ENCODE measurements around the gene SMPD3.

Gene SMPD3

DNA sequence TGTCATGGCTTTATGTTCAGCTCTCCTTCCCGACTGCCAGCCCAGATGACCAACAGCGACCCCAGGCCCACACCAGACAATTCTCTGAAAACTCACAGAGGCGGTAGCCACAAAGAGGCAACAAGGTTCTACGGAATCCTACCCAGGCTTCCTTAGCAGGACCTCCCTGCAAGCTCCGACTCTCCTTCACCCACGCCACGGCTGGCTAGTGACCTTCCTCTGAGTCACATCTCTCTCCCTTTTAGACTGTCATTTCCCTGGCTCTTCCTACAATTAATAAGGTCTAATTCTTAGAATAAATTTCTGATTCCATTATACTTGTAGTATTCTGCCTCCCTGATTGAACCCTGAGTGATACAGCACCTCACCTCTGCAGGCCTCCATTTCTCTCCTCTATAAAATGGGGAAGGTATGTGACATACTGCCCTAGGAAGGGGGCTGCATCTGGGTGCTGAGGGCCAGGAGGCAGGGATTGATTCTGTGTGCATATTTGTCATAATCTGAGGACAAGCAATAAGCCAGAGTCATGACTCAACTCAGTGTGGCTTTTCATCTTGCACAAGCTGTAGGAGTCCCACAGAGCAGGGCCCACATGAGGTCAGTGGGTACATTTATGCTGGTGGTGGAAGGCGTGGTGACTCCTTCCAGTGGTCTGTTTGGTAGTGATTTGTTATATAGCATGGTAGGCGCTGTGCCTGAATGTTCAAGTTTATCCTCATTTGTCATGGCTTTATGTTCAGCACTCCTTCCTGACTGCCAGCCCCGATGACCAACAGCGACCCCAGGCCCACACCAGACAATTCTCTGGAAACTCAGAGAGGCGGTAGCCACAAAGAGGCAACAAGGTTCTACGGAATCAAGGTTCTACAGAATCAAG, 46.2 kb downstream of the SMPD3 start:
- DNase-seq, result no peak

DNA sequence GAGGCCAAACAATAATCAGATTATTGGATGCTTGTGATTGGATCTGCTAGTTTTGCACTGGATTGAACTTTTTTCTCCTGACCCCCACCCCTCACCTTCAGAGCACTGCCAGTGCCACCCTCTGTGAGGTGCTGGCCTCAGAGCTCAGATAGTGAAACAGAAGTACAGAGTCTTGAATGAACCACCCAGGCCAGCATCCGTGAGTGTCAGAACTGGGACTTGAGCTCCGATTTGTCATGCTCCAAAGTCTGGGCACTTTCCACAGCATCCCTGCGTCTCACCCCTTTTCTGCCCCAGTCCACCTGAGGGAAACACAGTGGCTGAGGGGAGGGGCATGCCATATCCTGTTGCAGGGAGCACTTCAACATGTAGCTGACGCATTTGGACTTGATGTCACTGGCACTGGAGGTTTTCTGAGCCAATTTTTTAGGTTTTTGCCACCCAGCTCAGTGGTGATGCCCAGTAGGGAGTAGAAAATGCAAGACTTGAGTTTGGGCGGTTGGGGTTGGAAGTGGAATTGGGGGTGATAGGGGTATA, 47.3 kb downstream of the SMPD3 start:
- peak; percentile 11 for DNase-seq

DNA sequence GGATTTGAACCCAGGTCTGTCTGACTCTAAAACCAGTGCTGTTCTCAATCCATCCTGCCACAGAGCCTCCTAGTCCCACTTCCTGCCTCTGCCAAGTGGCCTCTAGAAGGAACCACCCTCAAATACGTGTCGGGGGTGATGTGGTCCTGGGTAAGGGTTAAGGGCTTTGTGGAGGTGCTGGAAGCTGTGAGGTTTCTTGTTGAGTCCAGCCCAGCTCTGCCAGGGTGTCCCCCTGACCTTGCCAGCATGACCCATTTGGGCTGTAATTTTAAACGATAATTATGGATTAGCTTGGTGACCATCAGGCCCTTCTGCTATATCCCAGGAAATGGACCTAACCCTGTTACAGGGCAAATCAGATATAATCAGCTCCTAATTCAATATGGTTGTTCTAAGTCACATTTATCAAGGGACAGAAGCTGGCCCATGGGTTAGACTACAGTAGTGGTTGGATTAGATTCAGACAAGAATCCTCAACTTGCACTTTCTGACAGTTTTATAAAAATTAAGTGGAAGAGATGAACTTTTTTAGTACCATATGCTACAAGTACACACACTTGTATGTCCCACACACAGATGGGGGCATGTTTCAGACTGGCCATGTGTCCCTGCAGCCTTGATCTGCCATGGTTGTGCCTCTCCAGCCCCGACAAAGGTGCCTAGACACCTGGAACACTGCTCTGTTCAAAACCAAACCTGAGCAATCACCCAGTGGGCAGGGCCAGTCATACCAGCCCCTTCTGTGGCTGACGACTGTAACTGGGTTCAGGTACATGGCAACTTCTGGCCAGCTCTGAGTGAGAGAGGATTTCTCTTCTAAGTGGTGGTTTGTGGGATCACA, 48.0 kb downstream of the SMPD3 start:
- no peak for DNase-seq

DNA sequence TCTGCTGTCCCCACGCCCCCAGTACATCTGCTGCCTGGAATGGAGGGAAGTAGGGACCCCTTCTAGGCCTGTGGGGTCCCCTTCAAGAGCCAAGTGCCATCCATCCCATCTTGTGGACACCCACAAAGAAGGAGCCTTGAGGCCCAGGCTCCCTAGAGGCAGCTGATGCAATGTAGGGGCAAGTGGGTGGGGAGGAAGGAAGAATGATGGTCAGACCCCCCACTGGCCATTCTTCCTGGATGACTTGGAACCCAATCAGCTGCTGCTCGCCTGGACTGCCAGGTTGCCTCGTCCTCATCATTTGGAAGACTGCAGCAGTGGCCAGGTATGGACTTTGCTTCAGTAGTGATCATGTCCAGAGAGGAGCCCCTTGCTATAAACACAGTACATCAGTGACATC, 48.9 kb downstream of the SMPD3 start:
- no peak for DNase-seq

DNA sequence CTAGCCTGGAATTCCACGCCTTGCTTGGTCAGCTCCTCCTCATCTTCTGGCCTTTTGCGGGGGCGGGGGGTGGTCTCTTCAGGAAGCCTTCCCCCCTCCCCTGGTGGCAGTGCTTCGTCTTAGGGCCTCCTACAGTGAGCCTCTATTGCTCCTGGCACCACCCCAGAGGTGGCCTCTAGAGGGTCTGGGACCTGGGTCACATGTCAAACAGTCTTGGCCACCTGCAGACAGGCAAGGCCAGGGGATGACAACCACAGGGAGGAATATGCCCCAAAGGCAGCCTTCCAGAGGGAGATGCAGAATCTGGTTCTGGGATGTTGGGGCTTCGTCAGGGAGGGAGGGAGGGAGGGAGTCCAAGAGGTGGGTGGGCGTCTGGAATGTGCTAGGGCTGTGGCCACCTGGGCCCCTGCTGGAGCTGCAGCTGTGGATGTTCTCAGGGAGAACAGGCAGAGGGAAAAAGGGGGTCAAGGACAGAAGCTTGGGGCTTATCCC, 50.6 kb downstream of the SMPD3 start:
- DNase-seq, result no peak

DNA sequence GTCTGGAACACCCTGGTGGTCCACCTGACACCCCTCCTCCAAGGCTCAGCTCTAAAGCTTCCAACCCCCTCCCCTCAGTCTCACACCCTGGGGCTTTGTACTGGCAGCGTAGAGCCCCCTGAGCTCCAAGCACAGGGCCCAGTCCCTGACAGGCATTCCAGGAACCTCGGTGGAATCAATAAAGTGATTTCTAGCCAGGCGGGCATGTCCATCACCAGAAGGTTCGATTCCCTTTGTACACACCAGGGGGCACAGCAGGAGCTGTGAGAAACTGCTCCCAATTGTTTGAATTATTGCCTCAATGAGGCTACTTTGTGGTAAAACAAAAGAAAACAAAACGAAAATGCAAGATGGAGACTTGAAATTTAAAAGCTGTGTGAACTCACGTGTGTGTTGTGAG, 51.8 kb downstream of the SMPD3 start:
- DNase-seq, result peak; percentile 26

DNA sequence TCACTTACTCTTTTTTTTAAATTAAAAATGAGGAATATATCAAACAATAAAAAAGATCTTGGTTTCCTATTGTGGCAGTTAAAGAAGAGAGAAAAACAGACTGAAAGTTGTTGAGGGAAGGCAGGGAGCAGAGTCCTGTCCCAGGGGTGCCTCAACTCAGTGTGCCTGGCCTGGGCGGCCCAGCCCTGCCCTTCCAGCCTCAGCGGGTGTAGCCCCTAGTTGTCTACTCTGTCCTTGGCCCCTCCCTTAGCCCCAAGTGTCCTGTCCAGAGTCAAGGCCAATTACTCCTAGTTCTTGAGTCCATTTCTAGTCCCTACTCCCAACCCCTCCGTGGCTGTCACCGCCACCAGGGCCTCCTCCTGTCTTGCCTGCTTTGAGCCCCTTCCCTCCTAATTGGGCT, 52.5 kb downstream of the SMPD3 start:
- no peak for DNase-seq

DNA sequence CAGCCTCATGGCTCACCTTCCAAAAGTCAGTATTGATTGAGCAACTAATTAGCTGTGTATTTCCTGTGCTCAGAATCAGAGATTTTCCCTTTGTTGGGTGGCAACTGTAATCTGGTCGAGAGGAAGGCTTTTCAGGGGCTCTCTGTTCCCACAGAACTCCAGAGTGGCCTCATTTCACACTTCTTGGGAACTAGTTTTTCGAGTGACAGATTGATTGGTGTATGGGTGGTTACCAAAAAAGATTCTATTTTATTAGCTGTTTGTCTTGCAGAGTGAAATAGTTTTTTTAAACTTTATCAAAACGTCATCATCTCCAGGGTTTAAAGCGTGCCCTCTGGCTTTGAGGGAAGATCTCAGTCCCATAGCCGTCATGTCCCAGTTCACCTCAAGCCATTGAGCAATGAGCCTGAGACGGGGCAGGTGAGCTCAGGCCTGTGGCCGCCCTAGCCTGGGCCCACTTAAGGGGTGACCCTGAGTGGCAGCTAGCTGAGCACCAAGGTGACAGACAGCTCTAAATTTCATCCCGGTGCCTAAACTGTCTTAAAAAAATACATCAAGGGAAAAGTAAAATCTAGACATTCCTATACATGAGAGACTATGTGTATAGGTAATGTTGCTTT, 53.0 kb downstream of the SMPD3 start:
- DNase-seq, result no peak

DNA sequence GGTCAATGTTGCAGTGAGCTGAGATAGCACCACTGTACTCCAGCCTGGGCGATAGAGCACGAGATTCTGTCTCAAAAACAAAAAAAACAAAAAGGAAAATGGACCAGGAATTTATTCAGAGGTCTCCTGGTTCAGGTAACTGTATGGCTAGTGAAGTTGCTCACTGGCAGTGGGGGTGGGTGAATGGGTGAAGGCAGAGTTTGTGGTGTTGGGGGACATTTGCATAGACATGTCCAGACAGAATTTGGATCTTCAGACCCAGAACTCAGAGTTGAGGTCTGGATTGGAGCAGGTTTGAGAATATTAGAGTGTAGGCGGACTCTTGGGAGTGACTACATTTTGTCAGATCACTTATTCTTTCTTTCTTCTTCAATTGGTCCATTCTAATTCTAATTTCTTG, 55.0 kb downstream of the SMPD3 start:
- no peak for DNase-seq

DNA sequence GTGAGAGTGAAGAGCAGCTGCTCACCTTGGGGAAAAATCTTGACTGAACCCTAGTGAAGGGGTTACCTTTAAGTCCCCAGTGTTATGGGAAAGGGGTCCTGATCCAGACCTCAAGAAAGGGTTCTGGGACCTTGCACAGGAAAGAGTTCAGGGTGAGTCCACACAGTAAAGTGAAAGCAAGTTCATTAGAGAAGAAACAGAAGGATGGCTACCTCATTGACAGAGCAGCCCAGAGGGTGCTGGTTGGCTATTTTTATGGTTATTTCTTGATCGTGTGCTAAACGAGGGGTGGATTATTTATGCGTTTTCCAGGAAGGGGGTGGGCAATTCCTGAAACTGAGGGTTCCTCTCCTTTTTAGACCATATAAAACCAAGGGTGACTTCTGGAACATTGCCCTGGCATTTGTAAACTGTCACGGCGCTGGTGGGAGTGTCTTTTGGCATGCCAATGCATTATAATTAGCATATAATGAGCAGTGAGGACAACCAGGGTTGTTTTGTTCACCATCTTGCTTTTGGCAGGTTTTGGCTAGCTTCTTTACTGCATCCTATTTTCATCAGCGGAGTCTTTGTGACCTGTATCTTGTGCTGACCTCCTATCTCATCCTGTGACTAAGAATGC, 58.4 kb downstream of the SMPD3 start:
- no peak for DNase-seq

DNA sequence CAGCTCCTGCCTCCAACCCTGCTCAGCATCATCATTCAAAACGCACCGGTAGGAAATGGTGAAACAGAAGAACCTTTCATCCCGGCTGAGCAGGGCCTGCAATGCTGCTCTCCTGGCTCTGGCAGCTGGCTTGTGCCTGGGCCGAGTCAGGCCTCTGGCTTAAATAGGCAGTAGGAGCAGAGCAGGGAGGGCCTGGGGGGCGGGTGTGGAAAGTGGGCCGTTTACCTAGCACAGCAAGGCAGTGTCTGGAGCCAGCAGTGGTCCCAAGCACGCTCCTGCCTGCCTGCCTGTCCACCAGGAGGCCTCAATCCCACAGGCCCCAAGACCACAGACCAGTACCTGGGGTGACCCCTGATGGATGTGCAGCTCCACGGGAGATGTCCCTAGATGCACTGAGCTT, 59.3 kb downstream of the SMPD3 start:
- no peak for DNase-seq

DNA sequence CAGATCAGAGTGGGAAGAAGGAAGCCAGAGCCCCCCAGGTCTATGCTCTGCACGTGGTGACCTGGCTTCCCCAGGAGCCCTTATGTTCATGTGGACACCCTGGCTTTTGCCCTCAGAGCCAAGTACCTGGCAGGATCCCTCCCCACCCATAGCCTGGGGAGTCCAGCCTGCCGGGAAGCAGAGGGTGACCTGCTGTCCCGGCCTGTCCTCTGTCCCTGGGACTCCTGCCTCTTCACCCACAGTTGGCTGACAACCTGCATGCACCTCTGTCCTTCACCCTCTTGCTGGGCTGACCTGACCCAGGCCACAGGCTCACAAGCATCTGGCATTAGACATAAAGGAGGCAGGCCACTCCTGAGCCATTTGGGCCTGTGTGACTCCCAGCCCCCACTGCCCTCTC, 60.2 kb downstream of the SMPD3 start:
- no peak for DNase-seq

DNA sequence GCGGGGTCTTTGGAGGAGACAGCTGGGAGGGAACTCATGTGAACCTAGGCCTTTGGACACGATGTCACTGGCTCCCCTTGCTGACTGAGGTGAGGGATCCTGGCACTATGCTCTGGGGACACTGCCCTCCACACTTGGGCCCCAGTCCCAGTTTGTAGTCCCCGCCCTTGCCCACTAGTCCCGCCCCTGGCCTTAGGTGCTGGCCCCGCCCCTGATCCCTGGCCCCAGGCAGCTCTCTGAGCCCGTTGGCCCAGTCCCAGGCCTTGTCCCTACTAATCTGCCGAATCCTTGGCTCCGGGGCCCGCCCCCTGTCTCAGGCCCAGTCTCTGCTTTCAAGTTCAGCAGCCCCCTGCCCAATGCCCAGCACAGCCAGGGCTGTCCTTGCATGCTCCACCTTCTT, 61.0 kb downstream of the SMPD3 start:
- DNase-seq, result no peak

DNA sequence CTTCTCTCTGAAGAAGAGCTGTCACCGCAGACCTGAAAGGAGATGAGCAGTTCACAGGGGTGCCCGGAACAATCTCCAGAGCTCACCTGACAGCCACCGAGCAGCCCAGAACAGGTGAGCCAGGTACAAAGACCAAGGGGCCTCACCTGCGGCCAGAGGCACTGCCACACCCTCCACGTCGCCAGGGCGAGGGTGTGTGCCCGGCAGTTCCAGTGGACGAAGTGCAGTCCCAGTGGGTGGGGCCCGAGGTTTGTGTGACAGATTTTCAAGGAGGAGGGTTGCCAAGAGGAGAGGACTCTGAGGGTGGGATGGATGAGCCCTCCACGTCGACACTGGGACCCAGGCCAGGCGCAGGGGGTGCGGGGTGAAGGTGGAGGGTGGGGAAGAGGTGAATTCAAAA, 61.7 kb downstream of the SMPD3 start:
- DNase-seq, result no peak

DNA sequence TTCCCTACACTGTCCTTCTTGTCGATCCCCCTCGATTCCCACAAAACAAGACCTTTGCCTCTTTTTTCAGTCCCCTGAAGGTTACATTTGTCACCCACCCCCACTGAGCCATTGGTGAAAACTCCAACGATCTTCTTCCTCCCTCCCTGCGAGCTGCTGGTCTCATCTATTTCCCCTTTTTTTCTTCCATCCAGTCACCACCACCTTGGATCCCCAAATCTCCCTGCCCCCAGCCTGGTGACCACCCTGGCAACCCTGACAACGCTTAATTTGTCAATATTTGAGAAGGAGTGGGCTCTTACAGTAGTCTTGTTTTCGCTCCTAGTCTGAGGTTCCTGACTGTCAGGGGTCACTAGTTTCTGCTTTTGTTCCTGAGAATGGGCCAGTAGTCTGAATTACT, 62.9 kb downstream of the SMPD3 start:
- DNase-seq, result no peak

DNA sequence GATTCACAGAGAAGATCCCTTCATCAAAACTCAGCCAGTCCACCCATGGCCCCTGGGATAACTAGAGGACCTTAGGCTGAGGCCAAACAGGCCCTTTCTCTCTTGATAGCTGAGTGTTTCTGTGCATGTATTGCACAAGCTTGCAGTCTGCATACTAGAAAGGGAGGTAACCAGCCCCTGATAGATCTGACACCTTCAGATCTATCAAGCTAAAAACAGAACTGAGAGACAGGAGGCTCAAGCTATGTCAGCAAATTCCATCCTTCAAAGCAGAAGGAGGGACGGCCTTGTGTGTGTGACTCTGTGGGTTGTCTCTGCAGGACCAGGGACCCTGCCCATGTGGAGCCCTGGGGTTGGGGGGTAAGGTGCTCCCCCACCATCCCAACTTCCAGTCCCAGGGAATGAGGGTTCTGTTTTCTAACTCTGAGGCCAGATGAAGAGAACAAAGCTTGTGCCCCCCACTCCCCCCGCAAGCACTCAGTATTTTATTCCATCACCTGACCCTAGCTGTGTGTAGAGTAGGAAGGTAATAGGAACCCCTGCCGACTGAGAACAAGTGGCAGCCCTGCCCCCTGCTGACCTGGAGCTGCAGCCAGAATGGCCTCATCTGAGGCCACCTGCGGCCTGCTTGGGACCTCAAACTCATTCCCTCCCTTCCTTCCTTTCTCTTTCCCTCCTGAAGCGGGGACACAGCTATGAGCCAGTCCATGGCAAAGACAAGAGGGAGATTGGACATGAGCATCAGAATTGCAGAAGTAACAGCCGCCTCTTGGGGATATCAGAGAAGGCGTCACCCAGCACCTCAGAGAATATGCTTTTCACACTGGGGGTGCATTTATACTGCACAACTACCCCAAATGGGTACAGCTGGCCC, 63.8 kb downstream of the SMPD3 start:
- peak; percentile 32 for DNase-seq

DNA sequence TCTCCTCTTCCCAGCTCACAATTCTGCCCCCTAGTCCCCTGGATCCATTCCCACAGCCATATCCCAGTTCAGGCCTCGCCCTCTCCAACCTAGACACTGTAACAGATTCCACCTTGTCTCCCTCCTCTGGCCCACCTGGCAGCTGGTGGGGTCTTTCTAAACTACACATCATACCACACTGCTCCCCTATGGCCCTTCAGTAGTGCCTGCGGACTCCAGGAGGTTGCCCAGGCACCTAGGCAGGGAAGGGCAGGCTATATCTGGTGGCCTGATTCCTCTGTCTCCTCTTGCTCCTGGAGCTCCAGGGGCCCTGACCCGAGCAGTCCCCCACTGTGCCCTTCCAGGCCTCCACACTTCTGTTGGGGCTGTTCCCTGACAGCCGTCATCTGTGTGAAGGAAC, 64.5 kb downstream of the SMPD3 start:
- DNase-seq, result no peak

DNA sequence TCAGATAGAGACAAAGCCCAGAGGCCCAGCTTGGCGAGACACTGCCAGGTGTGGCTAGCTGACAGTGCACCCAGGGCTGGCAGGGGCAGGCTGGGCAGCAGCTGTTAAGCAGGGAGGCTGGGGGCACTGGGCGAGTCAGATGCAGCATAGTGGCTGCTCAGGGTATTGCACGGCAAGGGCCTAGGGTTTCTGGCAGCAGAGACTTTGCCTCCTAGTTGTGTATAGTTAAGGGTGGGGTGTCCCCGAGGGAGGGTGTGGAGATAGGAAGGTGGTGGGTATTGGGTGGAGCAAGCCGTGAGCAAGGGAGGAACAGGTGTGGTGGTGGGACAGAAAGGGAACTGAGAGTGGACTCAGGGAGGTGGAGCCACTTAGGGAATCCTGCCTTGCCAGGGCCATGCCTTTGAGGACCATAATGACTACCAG, 66.0 kb downstream of the SMPD3 start:
- no peak for DNase-seq

DNA sequence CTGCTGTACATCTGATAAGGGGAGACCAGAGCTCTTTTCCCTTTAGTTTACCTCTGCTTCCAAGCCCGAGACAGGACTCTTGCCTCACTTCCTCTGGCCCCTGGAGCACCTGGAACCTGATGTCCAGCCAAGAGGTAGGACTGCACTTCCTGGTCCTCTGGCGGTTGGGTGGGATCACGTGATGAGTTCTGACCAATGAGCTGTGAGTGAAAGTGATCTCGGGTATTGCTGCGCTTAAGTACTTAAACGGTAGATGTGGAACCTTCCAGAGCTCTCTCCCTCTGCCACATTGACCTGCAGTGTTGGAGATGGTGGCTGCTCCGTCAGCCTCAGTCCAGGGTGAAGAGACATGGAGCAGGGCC, 67.0 kb downstream of the SMPD3 start:
- no peak for DNase-seq

DNA sequence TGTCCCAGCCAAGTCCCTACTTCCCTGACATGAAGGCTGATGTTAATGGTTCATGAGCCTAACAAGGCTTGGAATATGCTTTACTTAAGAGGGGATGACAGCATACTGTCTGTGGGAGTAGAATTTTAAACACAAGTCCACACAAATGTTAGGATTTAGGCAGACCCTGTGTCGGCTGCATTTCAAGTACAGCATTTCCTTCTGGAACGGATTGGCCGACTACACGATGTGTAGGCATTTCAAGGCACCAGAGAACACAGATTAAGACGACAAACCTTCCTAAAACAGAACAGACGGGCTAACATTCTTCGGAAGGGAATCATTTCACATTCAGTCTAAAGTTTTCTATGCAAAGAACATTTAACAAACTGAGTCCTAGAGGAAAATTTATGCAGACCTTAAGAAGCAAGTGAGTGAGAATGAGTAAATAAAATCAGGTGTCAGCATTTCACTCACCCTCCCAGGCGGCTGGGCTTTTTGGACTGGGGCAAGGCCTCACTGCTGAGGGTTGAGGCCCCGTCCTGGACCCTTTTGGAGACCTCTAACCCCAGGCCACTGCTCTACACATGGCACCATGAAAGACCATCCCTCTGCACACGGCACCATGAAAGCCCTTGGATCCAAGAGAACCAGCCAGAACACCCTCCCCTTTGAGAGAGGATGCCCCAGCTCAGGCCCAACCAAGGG, 67.5 kb downstream of the SMPD3 start:
- no peak for DNase-seq

DNA sequence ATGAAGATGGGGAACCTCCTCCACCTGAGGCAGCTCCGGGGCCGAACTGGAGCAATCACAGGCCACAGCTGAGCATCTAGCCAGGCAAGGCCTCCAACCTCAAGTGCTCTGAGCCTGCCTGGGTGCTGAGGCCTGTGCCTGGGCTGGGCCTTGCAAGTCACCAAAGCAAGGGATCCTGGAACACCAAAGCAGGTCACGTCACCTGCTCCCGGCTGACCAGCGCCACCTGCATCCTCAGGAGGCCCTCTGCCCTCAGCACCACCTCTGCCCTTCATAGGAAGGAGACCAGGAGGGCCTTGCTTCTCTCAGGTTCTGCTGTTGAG, 68.0 kb downstream of the SMPD3 start:
- no peak for DNase-seq

Data from NCI-H510A treated with DMSO at 0.1 percent for 48 hours (cell line).